Right lobe of liver (tissue), 4 donors: ENCODE measurements around the gene ITM2B.

Experiments
- CTCF ChIP-seq, 4 donors: fragments of 200-600 bp in 3 of 4; fragments of 450-650 bp in 1 of 4; IDR thresholded peaks; one replicate each; pipeline versions ENCODE4 v1.5.1 to v1.8.0; 2016 to 2022; ENCODE audit warnings: antibody characterized with exemption in 4 of 4, mild to moderate bottlenecking in 2 of 4
- POLR2A ChIP-seq: fragments of 450-650 bp; IDR thresholded peaks from one replicate; pipeline ENCODE4 v1.6.1; 2017; ENCODE audit warnings: antibody characterized with exemption, mild to moderate bottlenecking
- donor health status: DM: no; HTN: no; CAD: no.
- donor health status: DM: no; HTN: no; CAD: no.
- donor health status: DM: no; HTN: yes; CAD: no.

GRCh38 chr13:48189171-48189570 lies 43.8 kb upstream of the ITM2B start:
- no peak for TF ChIP-seq POLR2A
- no peak for TF ChIP-seq CTCF (IDR thresholded peaks at IDR 0.05)
